ENCODE data around the gene SVIL.
"Not testable (repeated sequence)": the region's sequence is repeated elsewhere in the genome, so short reads cannot be mapped to it uniquely, and the experiment has no call there.

SVIL gene

DNA sequence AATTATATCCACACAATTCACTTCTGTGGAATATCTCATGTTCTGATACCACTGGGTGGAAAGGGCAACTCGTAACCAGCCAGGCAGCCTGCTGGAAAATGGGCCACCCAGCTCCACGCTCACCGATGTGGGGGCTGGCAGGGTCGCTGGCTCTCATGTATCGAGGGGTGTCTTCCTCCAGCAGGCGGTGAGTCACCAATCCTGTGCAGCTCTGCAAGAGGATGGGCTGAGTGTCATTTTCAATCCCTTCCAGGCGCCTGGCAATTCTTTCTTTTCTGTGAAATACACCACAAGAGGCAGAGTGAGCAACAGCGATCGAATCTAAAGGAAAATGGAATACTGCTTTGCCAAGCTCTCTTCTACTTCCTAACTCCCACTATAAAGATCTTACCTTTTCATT is 80.1 kb downstream of the SVIL start:
- Histone ChIP-seq H3K36me3 (ENCODE audit: insufficient read depth, low read length) (no peaks in the 10 kb centered on the region), H3K9ac (ENCODE audit: insufficient read length) (no peak overlapping the region), H3K27ac (no peak overlapping the region), H3K4me3 (no peak overlapping the region), H3K9me3 (ENCODE audit: low read depth, low read length) (no peaks in the 10 kb centered on the region)
- DNase-seq (ENCODE audit: low read depth, low spot score) = no peak
- TF ChIP-seq EZH2 (IDR thresholded peaks at IDR 0.05) = no peak
- no peak for TF ChIP-seq POLR2AphosphoS5 (IDR thresholded peaks at IDR 0.05; ENCODE audit: borderline replicate concordance, low read depth, low read length)
- no peak for TF ChIP-seq FOXP2 (optimal IDR thresholded peaks at IDR 0.05; ENCODE audit: control extremely low read depth, extremely low read length, insufficient read depth)

DNA sequence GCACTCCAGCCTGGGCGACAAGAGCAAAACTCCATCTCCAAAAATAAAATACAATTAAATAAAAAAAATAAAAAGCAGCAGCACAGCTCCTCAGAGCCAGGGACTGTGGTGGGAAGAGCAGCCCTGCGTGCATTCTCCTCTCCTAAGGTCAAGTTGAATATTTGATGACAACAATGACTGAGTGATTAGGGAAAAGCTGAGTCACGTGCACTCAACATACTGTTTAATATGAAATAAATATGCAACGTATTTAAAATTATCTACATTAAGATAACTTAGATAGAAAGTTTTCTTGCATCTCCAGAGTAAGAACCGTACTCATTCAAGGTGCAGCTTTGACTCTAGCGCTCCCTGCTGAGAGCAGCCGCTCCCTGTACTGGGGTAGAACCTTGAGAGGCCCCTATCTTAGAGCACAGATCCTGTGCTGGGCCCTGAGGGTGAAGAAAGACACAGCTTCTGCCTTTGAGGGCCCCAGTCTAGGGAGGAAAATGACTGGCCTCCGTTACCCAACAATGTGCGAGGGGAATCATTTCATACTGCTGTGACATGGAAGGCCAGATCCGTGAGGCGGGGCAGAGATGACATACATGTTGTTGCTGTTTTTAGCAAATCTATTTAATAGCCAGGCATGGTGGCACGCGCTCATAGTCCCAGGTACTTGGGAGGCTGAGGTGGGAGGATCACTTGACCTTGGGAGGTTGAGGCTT is 81.1 kb downstream of the SVIL start:
- DNase-seq (ENCODE audit: low read depth, low spot score) = no peak
- no peaks in the 10 kb centered on the region for H3K36me3 ChIP-seq (ENCODE audit: insufficient read depth, low read length)
- TF ChIP-seq POLR2AphosphoS5 (IDR thresholded peaks at IDR 0.05; ENCODE audit: borderline replicate concordance, low read depth, low read length) (no peak), FOXP2 (optimal IDR thresholded peaks at IDR 0.05; ENCODE audit: control extremely low read depth, extremely low read length, insufficient read depth) (no peak), EZH2 (IDR thresholded peaks at IDR 0.05) (no peak)

DNA sequence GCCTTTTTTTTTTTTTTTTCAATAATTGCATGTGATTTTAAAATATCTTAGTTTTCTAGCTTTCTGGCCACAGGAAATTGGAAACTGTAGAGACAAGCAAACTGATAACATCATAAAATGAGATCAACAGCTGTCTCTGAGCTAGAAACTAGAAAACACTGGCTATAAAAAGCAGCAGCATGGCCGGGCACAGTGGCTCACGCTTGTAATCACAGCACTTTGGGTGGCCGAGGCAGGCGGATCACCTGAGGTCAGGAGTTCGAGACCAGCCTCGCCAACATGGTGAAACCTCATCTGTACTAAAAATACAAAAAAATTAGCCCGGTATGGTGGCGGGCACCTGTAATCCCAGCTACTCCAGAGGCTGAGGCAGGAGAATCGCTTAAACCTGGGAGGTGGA is 81.7 kb downstream of the SVIL start:
- H3K9me3 ChIP-seq (ENCODE audit: low read depth, low read length); H3K9ac ChIP-seq (ENCODE audit: insufficient read length); H3K4me3 ChIP-seq; H3K36me3 ChIP-seq (ENCODE audit: insufficient read depth, low read length); H3K27ac ChIP-seq; DNase-seq (ENCODE audit: low read depth, low spot score): not testable (repeated sequence)

More for the DNA sequence above, 81.1 kb downstream of the SVIL start:
- Histone ChIP-seq H3K9ac (ENCODE audit: insufficient read length) (no peak overlapping the region), H3K27ac (no peak overlapping the region), H3K4me3 (no peak overlapping the region), H3K9me3 (ENCODE audit: low read depth, low read length) (no peaks in the 10 kb centered on the region)

DNA sequence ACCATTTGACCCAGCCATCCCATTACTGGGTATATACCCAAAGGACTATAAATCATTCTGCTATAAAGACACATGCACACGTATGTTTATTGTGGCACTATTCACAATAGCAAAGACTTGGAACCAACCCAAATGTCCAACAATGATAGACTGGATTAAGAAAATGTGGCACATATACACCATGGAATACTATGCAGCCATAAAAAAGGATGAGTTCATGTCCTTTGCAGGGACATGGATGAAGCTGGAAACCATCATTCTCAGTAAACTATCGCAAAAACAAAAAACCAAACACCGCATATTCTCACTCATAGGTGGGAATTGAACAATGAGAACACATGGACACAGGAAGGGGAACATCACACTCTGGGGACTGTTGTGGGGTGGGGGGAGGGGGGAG is 85.3 kb downstream of the SVIL start:
- not testable (repeated sequence) for H3K27ac ChIP-seq; H3K9ac ChIP-seq (ENCODE audit: insufficient read length); H3K9me3 ChIP-seq (ENCODE audit: low read depth, low read length); DNase-seq (ENCODE audit: low read depth, low spot score); H3K4me3 ChIP-seq; H3K36me3 ChIP-seq (ENCODE audit: insufficient read depth, low read length)

DNA sequence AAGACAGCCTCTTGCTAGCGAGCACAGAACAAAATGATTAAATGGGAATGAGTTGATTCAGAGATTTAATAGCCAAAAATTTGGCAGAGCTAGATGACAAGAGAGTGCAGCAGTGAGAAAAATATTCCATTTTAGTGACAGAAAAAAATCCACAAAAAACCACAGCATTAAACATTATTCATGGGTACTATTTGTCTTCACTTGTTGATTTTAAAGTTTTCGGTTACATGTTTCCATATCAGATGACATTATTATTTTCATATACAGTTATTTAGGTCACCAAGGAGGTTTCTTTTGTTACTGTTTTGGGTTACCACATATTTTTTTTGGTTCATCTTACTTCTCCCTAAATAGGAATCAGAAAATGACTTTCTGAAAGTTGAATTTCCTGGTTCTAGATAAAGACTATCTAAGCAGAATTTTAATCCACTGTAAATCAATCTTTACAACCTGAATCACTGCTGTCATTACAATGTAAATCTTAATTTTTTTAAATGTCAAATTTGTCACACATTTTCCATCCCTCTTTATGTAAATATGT is 87.9 kb downstream of the SVIL start:
- H3K36me3 ChIP-seq (ENCODE audit: insufficient read depth, low read length) = no peaks in the 10 kb centered on the region
- H3K4me3 ChIP-seq = no peak overlapping the region
- H3K9me3 ChIP-seq (ENCODE audit: low read depth, low read length) = no peaks in the 10 kb centered on the region
- no peak overlapping the region for H3K9ac ChIP-seq (ENCODE audit: insufficient read length)
- no peak overlapping the region for H3K27ac ChIP-seq
- no peak for DNase-seq (ENCODE audit: low read depth, low spot score)
- TF ChIP-seq POLR2AphosphoS5 (IDR thresholded peaks at IDR 0.05; ENCODE audit: borderline replicate concordance, low read depth, low read length) (no peak), FOXP2 (optimal IDR thresholded peaks at IDR 0.05; ENCODE audit: control extremely low read depth, extremely low read length, insufficient read depth) (no peak), EZH2 (IDR thresholded peaks at IDR 0.05) (no peak)

DNA sequence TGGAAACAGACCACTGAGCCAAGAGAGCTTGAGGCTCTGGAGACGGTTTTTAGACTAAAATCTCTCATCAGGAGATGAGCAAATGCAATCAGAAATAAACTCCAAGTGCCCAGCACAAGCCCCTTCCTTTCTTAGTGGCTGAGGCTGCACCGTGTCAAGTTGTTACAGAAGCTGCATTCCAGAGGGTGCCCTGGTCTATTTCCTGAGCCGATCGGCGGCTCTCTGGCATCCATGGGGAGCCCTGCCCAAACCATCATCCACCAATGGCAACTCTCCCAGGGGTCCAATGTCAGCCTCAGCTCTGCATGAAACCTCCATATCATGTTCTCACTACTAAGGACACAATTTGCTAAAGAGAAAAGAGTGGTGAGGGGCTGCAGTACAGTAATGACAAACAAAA is 89.6 kb downstream of the SVIL start:
- no peaks in the 10 kb centered on the region for H3K9me3 ChIP-seq (ENCODE audit: low read depth, low read length)
- no peak overlapping the region for H3K4me3 ChIP-seq
- no peak for DNase-seq (ENCODE audit: low read depth, low spot score)
- no peak overlapping the region for H3K9ac ChIP-seq (ENCODE audit: insufficient read length)
- no peak for TF ChIP-seq FOXP2 (optimal IDR thresholded peaks at IDR 0.05; ENCODE audit: control extremely low read depth, extremely low read length, insufficient read depth)
- TF ChIP-seq POLR2AphosphoS5 (IDR thresholded peaks at IDR 0.05; ENCODE audit: borderline replicate concordance, low read depth, low read length) = no peak
- TF ChIP-seq EZH2 (IDR thresholded peaks at IDR 0.05) = no peak
- H3K36me3 ChIP-seq (ENCODE audit: insufficient read depth, low read length) = no peaks in the 10 kb centered on the region
- no peak overlapping the region for H3K27ac ChIP-seq

DNA sequence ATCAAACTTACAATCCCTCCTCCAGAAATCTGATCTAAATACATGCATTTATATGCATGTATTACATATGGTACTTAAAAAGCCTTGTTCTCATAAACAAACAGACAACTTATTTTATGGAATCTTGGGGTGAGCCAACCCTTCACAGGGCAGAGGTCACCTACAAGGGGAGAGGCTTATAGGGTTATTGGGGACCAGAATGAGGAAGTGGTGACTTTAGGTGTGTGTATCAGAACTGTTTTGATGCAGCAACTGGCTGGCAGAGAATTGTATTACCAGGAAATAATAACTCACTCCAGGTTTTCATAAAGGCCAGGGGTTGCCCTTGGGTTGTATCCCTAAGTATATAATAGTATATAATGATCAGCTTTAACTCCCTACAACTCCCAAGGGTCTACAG is 91.1 kb downstream of the SVIL start:
- DNase-seq (ENCODE audit: low read depth, low spot score) = no peak
- Histone ChIP-seq H3K27ac (no peak overlapping the region), H3K36me3 (ENCODE audit: insufficient read depth, low read length) (no peaks in the 10 kb centered on the region), H3K9me3 (ENCODE audit: low read depth, low read length) (no peaks in the 10 kb centered on the region), H3K4me3 (no peak overlapping the region), H3K9ac (ENCODE audit: insufficient read length) (no peak overlapping the region)
- TF ChIP-seq POLR2AphosphoS5 (IDR thresholded peaks at IDR 0.05; ENCODE audit: borderline replicate concordance, low read depth, low read length) (no peak), EZH2 (IDR thresholded peaks at IDR 0.05) (no peak), FOXP2 (optimal IDR thresholded peaks at IDR 0.05; ENCODE audit: control extremely low read depth, extremely low read length, insufficient read depth) (no peak)

DNA sequence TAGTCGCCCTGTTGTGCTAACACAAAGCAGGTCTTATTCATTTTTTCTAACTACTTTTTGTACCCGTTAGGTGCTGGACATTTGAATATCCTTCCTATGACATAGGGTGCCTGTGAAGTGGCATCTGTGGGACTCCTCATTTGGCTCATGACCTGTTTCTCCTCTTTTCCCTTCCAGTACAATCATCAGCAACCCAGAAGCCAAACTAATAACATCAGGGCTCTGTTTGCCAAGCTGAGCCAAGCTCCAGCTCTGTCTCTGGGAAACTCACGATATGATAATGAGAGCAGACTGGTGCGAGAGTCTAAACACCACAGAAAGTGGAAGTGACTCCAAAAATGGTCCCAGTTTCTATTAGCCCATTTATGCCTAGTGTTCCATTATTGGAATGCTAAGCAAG is 92.0 kb downstream of the SVIL start:
- Histone ChIP-seq H3K36me3 (ENCODE audit: insufficient read depth, low read length) (no peaks in the 10 kb centered on the region), H3K27ac (no peak overlapping the region), H3K4me3 (no peak overlapping the region), H3K9ac (ENCODE audit: insufficient read length) (no peak overlapping the region), H3K9me3 (ENCODE audit: low read depth, low read length) (no peaks in the 10 kb centered on the region)
- TF ChIP-seq FOXP2 (optimal IDR thresholded peaks at IDR 0.05; ENCODE audit: control extremely low read depth, extremely low read length, insufficient read depth) = no peak
- no peak for TF ChIP-seq POLR2AphosphoS5 (IDR thresholded peaks at IDR 0.05; ENCODE audit: borderline replicate concordance, low read depth, low read length)
- TF ChIP-seq EZH2 (IDR thresholded peaks at IDR 0.05) = no peak
- DNase-seq (ENCODE audit: low read depth, low spot score) = no peak
